A204.1 (cell line): ENCODE data around the gene LRRC74A.
"Not testable (repeated sequence)": the region's sequence is repeated elsewhere in the genome, so short reads cannot be mapped to it uniquely, and the experiment has no call there.

Source experiments
- FAIRE-seq: peaks from 2 replicates; lab custom pipeline; 2012; peaks lifted over from hg19 to GRCh38; lab: Jason Lieb, UNC

LRRC74A gene

GRCh38 chr14:76894308-76894707 is 68.1 kb downstream of the LRRC74A start:
- no peak for FAIRE-seq

GRCh38 chr14:76898006-76898405 is 71.8 kb downstream of the LRRC74A start:
- not testable (repeated sequence) for FAIRE-seq

- FAIRE-seq: no peak
Measured at GRCh38 chr14:76900682-76901081, 74.5 kb downstream of the LRRC74A start.

DNA sequence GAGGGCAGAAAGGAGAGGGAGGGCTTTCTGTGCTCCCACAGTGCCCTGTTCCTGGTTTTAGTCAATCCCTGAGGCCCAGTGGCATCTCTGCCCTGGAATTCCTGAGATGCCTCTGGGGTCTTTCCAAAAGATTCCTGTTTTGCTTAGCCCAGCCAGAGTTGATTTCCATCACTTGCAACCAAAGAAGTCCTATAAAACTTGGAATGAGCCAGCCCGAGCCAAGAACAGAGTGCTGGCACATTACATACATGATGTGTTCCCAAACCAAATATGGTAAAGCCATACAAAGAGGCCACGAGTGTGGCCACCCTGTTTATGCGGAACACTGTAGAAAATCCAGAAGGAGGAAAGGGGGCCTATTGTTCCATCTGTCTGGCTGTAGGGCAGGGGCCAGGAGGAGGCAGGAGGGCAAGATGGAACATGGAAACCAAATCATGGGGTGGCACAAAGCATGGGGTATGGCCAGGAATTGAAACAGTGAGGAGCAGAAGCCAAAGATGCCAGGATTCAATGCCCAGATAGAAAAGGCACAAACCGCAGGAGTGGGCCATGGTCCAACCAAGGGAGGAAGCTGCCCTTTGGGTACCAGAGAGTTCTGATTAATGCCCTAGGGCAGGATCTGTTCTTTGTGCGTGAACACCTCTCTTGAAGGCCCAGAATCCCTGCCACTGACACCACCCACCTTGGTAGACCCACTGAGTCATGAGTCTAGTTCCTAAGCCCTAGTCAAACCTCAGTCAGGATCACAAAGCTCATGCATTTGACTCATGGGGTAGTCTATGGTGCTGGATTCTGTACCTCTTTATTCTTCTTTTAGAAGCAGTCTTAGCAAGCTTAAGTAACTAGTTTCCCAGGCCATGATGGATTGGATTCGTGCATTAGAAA is 75.2 kb downstream of the LRRC74A start:
- FAIRE-seq: no peak

- FAIRE-seq: no peak
Measured at GRCh38 chr14:76902591-76902990, 76.4 kb downstream of the LRRC74A start.

- no peak for FAIRE-seq
Measured at GRCh38 chr14:76904100-76904739, 78.0 kb downstream of the LRRC74A start.

DNA sequence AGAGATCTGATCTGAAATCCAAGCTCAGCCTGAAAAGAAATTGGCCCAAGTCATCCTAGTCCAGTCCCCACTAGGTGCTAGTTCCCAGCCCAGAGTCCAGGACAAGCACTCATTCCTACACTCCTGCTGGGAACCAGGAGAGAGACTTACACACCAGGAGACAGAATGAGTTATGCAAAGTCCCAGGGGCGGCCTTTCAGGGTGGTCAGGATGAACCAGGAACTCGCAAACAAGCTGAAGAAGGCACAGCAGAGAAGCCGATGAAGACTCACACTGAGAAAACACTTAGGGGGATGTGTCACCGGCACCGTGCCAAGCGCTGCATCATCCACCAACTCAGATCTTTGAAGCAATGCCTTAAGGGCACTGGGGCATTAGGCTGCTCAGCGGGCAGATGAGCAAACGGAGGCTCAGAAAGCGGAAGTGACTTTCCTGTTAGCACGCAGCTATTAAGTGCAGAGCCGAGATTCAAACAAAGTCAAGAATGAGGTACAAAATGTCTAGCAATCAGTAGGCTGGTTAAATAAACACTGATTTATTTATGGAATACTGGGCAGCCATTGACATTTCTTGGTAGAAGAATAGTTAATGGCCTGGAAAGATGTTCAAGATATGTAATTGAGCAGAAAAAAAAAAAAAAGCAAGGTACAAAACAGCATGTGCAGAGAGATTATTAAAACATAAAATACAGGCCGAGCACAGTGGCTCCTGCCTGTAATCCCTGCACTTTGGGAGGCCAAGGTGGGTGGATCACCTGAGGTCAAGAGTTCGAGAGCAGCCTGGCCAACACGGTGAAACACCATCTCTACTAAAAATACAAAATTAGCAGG is 78.7 kb downstream of the LRRC74A start:
- FAIRE-seq: no peak

DNA sequence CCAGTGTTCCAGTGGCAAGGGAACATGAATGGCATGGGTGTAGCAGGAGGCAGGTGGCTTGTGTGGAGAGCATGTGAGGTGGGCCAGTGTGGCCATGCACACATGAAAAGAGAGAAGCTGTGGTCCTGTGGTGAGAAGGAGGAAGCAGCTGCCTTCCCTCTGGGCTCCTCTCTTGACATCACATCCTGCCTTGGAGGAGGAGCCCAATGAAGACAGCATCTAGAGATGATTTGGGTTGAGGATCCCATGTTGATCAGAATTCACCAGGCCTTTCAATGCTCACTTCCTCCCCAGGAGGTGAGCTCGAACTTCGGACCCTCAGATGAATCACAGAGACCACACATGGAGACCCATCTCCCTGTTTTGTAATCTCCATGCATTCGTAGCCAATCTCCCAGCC is 82.6 kb downstream of the LRRC74A start:
- no peak for FAIRE-seq

DNA sequence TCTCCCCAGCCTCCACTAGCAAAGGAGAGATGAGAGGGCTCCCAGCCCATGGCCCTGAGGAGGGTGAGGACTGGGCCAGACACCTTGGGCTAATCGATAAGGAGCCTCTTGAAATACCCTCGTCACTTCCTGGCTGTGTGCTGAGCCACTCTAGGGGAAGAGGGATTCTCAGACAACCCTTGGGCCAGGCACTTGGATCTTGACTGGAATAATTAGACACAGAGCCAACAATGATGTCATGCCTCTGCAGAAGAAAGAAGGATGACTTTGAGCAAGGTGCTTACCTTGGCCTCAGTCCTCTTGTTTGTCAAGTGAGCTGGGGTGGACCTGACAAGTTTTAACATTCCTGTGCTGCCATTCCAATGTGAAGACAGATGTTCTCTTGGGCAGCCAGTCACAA is 83.1 kb downstream of the LRRC74A start:
- FAIRE-seq: no peak

DNA sequence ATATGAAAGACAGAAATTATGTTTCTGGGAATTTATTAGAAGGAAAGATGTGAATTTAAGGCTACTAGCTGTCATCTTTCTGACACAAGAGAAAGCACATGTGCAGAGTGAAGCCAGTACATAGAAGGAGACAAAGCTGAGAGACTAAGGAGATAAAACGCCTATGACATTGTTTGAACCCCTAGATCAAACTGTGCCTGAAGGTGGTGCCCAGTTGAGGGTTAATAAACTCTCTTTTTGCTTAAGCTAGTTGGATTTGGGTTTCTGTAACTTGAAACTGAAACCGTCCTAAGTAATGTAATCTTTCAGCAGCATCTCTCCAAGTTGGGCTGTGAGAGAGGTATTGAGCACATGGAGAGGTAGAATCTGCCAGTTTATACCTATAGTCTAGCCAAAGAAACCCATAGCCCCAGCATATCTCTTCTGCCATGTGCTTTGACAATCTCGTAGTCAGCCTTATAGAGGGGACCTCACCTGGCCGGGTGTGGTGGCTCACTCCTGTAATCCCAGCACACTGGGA is 84.2 kb downstream of the LRRC74A start:
- FAIRE-seq: no peak

DNA sequence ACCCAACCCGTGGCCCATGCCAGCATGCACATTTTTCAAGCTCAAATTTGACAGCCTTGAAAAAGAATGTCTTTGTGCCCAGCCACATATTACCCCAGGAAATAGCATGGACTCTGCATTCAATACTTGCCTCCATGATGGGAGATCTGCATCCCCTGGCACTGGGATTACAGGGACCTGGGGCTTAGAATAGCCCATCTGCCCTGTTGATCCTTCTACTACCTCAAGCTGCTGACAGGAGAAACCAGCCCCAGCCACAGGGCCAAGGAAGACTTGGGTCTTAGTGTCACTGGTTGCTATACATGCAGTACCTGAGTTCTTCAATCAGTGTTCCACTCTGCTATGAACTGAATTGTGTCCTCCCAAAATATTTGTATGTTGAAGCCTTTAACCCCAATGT is 85.3 kb downstream of the LRRC74A start:
- no peak for FAIRE-seq

DNA sequence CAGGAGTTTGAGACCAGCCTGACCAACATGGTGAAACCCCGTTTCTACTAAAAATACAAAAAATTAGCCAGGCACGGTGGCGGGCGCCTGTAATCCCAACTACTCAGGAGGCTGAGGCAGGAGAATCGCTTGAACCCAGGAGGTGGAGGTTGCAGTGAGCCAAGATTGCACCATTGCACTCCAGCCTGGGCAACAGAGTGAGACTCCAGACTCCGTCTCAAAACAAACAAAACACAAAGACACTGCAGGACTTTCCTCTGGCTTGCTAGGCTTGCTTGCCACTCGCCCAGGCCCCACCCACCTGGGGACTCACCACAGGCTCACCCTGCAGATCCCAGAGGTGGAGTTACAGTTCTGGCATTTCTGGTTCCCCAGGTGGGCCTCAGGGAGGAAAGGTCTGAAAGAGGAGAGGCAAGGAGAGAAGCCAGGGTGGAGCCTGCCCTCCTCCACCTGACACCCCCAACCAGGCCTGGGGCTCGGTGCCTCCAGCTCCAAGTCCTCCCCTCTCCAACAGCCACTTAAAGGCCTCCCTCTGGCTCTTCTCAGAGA is 88.4 kb downstream of the LRRC74A start:
- FAIRE-seq: not testable (repeated sequence)

- no peak for FAIRE-seq
Measured at GRCh38 chr14:76916040-76916715, 90.0 kb downstream of the LRRC74A start.

DNA sequence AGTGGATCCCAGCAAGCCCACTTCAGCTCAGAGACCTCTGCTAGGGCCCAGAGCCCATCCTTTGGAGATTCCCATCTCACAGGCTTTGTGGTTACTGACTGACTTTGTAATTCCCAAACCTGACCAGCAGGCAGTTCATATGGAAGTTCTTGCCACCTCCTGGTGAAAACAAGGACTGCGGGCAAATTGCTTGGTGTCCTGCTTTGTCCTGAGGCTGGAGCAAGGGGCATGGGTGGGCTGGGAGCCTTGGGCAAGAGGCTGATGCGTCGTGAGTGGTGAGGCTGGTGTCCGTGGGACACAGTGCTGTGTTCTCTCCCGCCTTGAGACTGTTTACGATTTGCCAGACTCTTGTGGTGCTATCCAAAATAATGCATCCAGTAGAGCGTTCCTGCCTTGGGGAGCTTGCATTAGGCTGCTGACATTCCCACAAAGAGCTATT is 91.0 kb downstream of the LRRC74A start:
- FAIRE-seq: no peak

DNA sequence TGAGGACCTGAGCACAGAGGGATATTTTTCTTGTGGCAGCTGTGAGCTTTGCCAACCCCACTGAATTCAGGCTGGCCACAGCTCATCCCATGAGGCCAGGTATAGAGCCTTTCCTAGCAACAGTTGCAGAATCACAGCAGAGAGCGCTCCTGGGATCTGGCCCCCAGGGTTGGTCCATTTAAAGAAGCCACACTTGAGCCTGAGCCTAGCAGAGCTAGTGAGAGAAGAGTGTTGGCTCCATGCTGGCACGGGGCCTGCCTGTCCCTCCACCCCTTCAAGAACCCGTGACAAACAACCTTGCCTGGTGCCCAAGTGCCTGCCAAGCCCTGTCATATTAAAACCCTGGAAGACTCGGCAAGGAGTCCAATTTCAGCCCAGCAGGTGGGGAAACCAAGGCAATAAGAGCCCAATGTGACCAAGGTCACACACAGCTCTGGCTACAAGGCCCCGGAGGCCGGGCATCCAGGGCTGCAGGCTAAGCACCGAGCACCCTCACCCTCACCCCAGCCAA is 91.6 kb downstream of the LRRC74A start:
- no peak for FAIRE-seq

DNA sequence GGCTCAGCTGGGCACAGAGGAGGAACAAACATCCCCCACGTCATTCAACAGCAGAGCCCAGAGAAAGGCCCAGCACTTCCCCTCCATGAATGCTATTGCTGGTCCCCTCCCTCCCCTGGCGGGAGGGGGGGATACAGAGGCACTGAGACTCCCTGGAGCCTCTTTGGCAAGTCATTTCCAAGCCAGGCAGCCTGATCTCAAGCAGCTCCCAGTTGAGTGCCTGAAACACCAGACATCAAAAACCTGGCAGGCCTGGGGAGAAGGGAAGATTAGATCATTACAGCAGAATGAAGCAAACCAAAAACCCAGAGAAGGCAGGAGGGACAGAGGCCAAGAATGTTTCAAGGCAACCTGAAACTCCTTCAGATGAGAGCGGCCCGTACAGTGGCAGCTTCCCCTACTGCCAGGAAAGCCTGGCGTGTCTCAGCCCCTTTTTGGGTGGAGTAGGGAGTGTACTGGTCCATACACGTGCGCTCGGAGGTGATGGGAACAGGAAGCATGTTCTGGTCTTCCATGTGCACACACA is 92.1 kb downstream of the LRRC74A start:
- FAIRE-seq: peak; percentile 84

GRCh38 chr14:76918782-76919394 is 92.7 kb downstream of the LRRC74A start:
- FAIRE-seq: peak; percentile 90
